OCI-M2 (cell line): ENCODE data around the gene ZSCAN25.
A peak's percentile ranks its signal among the peaks of the same experiment; 100 is the strongest.
"Not testable (repeated sequence)": the region's sequence is repeated elsewhere in the genome, so short reads cannot be mapped to it uniquely, and the experiment has no call there.

Experiments
- DNase-seq: peaks from one replicate; lab custom pipeline; 2025; ENCODE audit not compliant: unreplicated experiment; lab: John Stamatoyannopoulos, UW

Gene ZSCAN25

GRCh38 chr7:99616359-99617191 lies at the start of gene ZSCAN25:
Gene ZSCAN25 (plus strand): TSS chr7:99616946. CDS start chr7:99619607, 2,661 bp downstream.
- peak; percentile 91 for DNase-seq

- DNase-seq, result not testable (repeated sequence)
These were observed 48.0 kb upstream of the ZSCAN25 start for GRCh38 chr7:99568770-99569169.

- no peak for DNase-seq
These were observed 45.0 kb upstream of the ZSCAN25 start for GRCh38 chr7:99571768-99572167.

GRCh38 chr7:99573257-99573656 lies 43.5 kb upstream of the ZSCAN25 start:
- DNase-seq, result no peak

GRCh38 chr7:99576251-99576650 lies 40.5 kb upstream of the ZSCAN25 start:
- DNase-seq, result no peak

- no peak for DNase-seq
These were observed 37.3 kb upstream of the ZSCAN25 start for GRCh38 chr7:99579281-99579955.

GRCh38 chr7:99579956-99580777 lies 36.6 kb upstream of the ZSCAN25 start:
- DNase-seq, result no peak

GRCh38 chr7:99580778-99581332 lies 35.9 kb upstream of the ZSCAN25 start:
- DNase-seq, result not testable (repeated sequence)

GRCh38 chr7:99588868-99589267 lies 27.9 kb upstream of the ZSCAN25 start:
- no peak for DNase-seq

GRCh38 chr7:99594948-99595745 lies 21.6 kb upstream of the ZSCAN25 start:
- no peak for DNase-seq

- no peak for DNase-seq
These were observed 20.3 kb upstream of the ZSCAN25 start for GRCh38 chr7:99596408-99596955.

- DNase-seq, result no peak
These were observed 18.8 kb upstream of the ZSCAN25 start, which contains the start of gene TMEM225B for GRCh38 chr7:99597762-99598501. Gene TMEM225B (plus strand): TSS chr7:99598267. CDS start chr7:99604389, 6,122 bp downstream.

GRCh38 chr7:99599836-99600235 lies 16.9 kb upstream of the ZSCAN25 start:
- DNase-seq, result no peak

GRCh38 chr7:99601656-99602310 lies 15.0 kb upstream of the ZSCAN25 start:
- DNase-seq, result no peak

GRCh38 chr7:99605527-99605926 lies 11.2 kb upstream of the ZSCAN25 start:
- DNase-seq, result no peak

- no peak for DNase-seq
These were observed 10.2 kb upstream of the ZSCAN25 start for GRCh38 chr7:99606531-99606930.

GRCh38 chr7:99607548-99607947 lies 9.2 kb upstream of the ZSCAN25 start:
- no peak for DNase-seq

- no peak for DNase-seq
These were observed 2.3 kb upstream of the ZSCAN25 start for GRCh38 chr7:99614495-99614894.

- no peak for DNase-seq
These were observed 772 bp upstream of the ZSCAN25 start for GRCh38 chr7:99615989-99616358.
